Activated B cell treated with CpG ODN at 0.5 μM for 24 hours (primary cell): Measurements from ENCODE around the gene ABCA7. TPM values are rescaled to one million over a fixed set of nuclear protein-coding genes. Genes with fewer than 3 reads are reported as not detected.

Experiments
- ATAC-seq: fragments of 200-7000 bp; cut with Tn5 transposase; one replicate; pipeline ENCODE4 v1.10.0; 2021; ENCODE audit warnings: low read depth, mild to moderate bottlenecking, moderate library complexity
- CTCF ChIA-PET: fragments of 350-600 bp; sonication (Branson Sonifier 250); formaldehyde crosslinking; loops from one replicate; lab custom pipeline; 2021; ENCODE audit warnings: antibody characterized with exemption; lab: Charles Lee
- POLR2A ChIA-PET: fragments of 350-600 bp; sonication (Branson Sonifier 250); formaldehyde crosslinking; loops from one replicate; lab custom pipeline; 2021; ENCODE audit warnings: antibody characterized with exemption; lab: Charles Lee
- DNase-seq: peaks from one replicate; pipeline ENCODE4 v3.0.0; 2022
- H3K27ac Mint-ChIP-seq: one replicate; pipeline ENCODE4 v1.8.0; 2020; ENCODE audit warnings: mixed read lengths
- H3K27me3 Mint-ChIP-seq: one replicate; pipeline ENCODE4 v1.8.0; 2021; ENCODE audit warnings: mixed read lengths
- H3K36me3 Mint-ChIP-seq: one replicate; pipeline ENCODE4 v1.8.0; 2021; ENCODE audit warnings: low read depth, mixed read lengths
- H3K4me1 Mint-ChIP-seq: one replicate; pipeline ENCODE4 v1.8.0; 2021; ENCODE audit warnings: mixed read lengths
- H3K4me3 Mint-ChIP-seq: one replicate; pipeline ENCODE4 v1.8.0; 2020; ENCODE audit warnings: mild to moderate bottlenecking, mixed read lengths
- H3K9me3 Mint-ChIP-seq: one replicate; pipeline ENCODE4 v1.8.0; 2020; ENCODE audit warnings: mixed read lengths
- intact Hi-C: fragments of 100-400 bp; cut with micrococcal nuclease; formaldehyde crosslinking; loops from one replicate; pipeline ENCODE4 v1.15.1; 2024
- total RNA-seq: library from RNA; stranded (reverse); gene quantifications from 2 replicates; pipeline ENCODE4 v1.2.3, GENCODE V29; 2022
- TF ChIP-seq, protein P1 (sequence below): fragments of 200-600 bp; IDR thresholded peaks from one replicate; pipeline ENCODE4 v1.8.0; 2022; ENCODE audit warnings: antibody characterized with exemption, mild to moderate bottlenecking

Gene ABCA7
- total RNA-seq, 1 donor from 2014 or later = 188 TPM

DNA sequence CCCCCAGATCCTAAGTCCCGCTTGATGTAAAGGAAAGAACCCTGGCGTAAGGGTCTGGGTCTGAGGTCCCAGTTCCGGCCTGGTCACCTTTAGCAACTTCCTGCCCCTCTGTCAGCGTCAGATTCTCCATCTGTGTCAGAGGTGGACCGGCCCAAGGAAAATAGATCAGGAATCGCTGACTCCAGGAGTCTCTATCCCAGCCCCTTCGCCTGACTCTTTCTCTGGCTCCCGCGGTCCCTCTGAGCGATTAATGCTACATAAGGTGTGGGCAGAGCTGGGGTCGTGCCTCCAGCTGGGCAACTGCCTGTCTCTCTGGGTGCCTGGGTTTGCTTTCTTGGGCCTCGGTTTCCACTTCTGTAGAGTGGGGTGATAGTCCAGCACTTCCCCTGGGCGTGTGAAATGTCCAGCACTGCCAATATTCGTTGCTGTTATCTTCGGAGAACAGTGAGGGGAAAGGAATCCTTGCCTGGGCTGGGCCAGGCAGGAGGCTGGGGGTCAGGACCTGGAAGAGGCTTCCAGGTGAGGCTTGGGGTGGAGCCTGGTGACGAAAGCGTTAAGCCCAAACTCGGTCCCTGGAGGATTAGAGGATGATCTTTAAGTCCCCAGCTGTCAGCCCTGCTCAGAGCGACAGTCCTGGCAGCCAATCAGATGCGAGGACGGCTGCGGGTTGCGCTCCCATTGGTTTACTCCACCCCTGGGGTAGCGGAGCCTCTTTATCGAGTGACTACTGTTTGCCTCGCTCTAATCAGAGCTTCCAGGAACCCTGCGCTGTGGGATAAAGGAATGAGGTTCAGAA lies 767 bp downstream of the ABCA7 start:
- POLR2A ChIA-PET = interaction anchor here (0.6 to 9.9 kb wide), 26 partner anchors 8 to 324 kb away, joined by 3 to 365 read pairs (median 4); partner anchors contain the start of genes ARHGAP45, CIRBP, CNN2 and FAM174C
- Mint-ChIP-seq H3K36me3 (peaks cover 50% of the 10 kb centered on the region), H3K9me3 (no peaks in the 10 kb centered on the region), H3K4me1 (peaks cover 59% of the 10 kb centered on the region), H3K27me3 (no peaks in the 10 kb centered on the region), H3K27ac (peak overlapping the region; percentile 96), H3K4me3 (peak overlapping the region; percentile 98)
- ATAC-seq (peak; percentile 51), DNase-seq (peak; percentile 78)
- TF ChIP-seq, protein P1, sequence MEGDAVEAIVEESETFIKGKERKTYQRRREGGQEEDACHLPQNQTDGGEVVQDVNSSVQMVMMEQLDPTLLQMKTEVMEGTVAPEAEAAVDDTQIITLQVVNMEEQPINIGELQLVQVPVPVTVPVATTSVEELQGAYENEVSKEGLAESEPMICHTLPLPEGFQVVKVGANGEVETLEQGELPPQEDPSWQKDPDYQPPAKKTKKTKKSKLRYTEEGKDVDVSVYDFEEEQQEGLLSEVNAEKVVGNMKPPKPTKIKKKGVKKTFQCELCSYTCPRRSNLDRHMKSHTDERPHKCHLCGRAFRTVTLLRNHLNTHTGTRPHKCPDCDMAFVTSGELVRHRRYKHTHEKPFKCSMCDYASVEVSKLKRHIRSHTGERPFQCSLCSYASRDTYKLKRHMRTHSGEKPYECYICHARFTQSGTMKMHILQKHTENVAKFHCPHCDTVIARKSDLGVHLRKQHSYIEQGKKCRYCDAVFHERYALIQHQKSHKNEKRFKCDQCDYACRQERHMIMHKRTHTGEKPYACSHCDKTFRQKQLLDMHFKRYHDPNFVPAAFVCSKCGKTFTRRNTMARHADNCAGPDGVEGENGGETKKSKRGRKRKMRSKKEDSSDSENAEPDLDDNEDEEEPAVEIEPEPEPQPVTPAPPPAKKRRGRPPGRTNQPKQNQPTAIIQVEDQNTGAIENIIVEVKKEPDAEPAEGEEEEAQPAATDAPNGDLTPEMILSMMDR = no peak
- intact Hi-C loops = loop anchor here (1.0 to 2.0 kb wide), 4 partner anchors 14 to 37 kb away; partner anchors contain the start of genes CNN2, RNU6-2 and TMEM259
- CTCF ChIA-PET = interaction anchor here (1.7 to 4.2 kb wide), 3 partner anchors 14 to 203 kb away, joined by 5 to 15 read pairs (median 5); partner anchors contain the start of gene CNN2

DNA sequence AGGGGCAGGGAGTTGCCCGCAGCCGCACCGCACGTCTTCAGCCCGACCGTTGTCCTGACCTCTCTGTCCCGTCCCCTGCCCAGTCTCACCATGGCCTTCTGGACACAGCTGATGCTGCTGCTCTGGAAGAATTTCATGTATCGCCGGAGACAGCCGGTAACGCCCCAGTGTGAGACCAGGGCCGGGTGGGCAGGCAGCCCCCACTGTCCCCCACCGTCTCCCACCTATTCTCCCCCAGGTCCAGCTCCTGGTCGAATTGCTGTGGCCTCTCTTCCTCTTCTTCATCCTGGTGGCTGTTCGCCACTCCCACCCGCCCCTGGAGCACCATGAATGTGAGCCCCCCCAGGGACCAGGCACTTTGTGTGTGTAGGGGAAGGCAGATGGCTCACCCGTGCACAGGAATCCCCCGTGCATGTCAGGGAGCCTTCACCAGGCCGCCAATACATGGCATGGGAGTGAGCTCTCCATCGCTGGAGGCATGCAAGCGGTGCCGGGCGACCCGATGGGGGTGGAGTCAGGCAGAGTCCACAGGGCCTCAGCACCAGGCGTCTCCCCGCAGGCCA lies 1.4 kb downstream of the ABCA7 start:
- ChIA-PET CTCF (no interaction called here), POLR2A (interaction anchor here (0.6 to 9.9 kb wide), 15 partner anchors 9 to 325 kb away, joined by 3 to 365 read pairs (median 6); partner anchors contain the start of genes ARHGAP45, CIRBP, CNN2 and GPX4)
- ATAC-seq = no peak
- Mint-ChIP-seq H3K9me3 (no peaks in the 10 kb centered on the region), H3K36me3 (peaks cover 48% of the 10 kb centered on the region), H3K27ac (peak overlapping the region; percentile 96), H3K4me3 (peak overlapping the region; percentile 98), H3K27me3 (no peaks in the 10 kb centered on the region), H3K4me1 (peaks cover 53% of the 10 kb centered on the region)
- intact Hi-C loops = loop anchor here (1.0 to 2.0 kb wide), 3 partner anchors 15 to 20 kb away; partner anchors contain the start of genes CNN2, RNU6-2 and TMEM259
- no peak for DNase-seq
- TF ChIP-seq, protein P1 = no peak

DNA sequence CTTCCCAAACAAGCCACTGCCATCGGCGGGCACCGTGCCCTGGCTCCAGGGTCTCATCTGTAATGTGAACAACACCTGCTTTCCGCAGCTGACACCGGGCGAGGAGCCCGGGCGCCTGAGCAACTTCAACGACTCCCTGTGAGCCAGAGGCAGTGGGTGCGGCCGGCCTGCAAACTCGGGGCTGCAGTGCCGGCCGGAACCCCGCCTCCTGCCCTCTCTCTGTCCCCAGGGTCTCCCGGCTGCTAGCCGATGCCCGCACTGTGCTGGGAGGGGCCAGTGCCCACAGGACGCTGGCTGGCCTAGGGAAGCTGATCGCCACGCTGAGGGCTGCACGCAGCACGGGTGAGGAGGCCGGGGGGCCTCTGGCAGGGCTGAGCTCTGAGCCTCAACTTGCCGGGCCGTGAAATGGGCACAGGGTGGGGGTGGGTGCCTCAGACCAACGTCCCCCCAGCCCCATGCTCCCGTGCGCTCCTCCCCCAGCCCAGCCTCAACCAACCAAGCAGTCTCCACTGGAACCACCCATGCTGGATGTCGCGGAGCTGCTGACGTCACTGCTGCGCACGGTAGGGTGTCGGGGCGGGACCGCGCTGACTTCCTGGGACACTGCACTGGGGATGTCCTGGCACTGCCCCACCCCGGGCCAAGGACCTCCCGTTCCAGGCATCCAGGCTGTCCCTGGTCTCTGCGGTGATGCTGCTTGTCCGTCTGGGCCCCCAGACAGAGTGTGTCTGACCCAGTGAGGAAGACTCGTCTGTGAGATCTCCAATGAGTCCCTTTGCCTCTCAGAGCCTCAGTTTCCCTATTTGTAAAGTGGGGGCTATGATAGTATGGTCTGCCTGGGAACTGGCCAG lies 2.2 kb downstream of the ABCA7 start:
- TF ChIP-seq, protein P1 = no peak
- H3K36me3 Mint-ChIP-seq = peaks cover 42% of the 10 kb centered on the region
- DNase-seq (no peak), ATAC-seq (no peak)
- no peak overlapping the region for H3K27ac Mint-ChIP-seq
- POLR2A ChIA-PET = interaction anchor here (0.5 to 9.9 kb wide), 9 partner anchors 14 to 1238 kb away, joined by 3 to 365 read pairs (median 9); partner anchors contain the start of genes ARHGAP45, CNN2, RNU6-2 and TMEM259
- CTCF ChIA-PET = no interaction called here
- peaks cover 47% of the 10 kb centered on the region for H3K4me1 Mint-ChIP-seq
- H3K9me3 Mint-ChIP-seq = no peaks in the 10 kb centered on the region
- H3K4me3 Mint-ChIP-seq = peak overlapping the region; percentile 98
- intact Hi-C loops = loop anchor here (1.0 to 2.0 kb wide), 3 partner anchors 15 to 21 kb away; partner anchors contain the start of genes CNN2, RNU6-2 and TMEM259
- no peaks in the 10 kb centered on the region for H3K27me3 Mint-ChIP-seq

DNA sequence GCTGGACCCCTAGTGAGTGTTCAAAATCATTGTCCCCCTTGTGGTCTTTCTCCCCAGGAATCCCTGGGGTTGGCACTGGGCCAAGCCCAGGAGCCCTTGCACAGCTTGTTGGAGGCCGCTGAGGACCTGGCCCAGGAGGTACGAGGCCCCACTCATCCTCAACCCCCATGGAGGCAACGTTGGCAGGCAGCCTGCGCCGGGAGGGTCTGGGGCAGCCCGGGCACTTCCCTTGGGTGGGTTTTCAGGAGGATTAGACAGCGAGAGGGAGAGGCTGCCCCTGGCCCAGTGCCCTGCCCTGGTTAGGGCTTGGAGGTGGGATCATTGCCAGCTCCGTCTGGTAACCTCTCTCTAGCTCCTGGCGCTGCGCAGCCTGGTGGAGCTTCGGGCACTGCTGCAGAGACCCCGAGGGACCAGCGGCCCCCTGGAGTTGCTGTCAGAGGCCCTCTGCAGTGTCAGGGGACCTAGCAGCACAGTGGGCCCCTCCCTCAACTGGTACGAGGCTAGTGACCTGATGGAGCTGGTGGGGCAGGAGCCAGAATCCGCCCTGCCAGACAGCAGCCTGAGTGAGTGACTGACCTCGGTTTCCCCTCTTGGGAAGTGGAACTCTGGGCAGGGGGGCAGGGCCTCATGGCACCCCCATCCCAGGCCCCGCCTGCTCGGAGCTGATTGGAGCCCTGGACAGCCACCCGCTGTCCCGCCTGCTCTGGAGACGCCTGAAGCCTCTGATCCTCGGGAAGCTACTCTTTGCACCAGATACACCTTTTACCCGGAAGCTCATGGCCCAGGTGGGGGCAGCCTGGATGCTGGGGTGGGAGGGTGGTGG lies 3.0 kb downstream of the ABCA7 start:
- TF ChIP-seq, protein P1 = no peak

More for the DNA sequence above, 3.0 kb downstream of the ABCA7 start:
- peaks cover 37% of the 10 kb centered on the region for H3K36me3 Mint-ChIP-seq
- H3K27ac Mint-ChIP-seq = no peak overlapping the region
- H3K4me3 Mint-ChIP-seq = no peak overlapping the region
- POLR2A ChIA-PET = interaction anchor here (1.2 to 9.9 kb wide), 3 partner anchors 17 to 32 kb away, joined by 9 to 365 read pairs (median 140); partner anchors contain the start of genes ARHGAP45, CNN2, RNU6-2 and TMEM259
- H3K4me1 Mint-ChIP-seq = peaks cover 40% of the 10 kb centered on the region
- intact Hi-C loops = no loop called here
- no peaks in the 10 kb centered on the region for H3K9me3 Mint-ChIP-seq
- ATAC-seq (no peak), DNase-seq (no peak)
- CTCF ChIA-PET = no interaction called here
- H3K27me3 Mint-ChIP-seq = no peaks in the 10 kb centered on the region
